ENCODE results near the gene CRABP2.

The CRABP2 gene

DNA sequence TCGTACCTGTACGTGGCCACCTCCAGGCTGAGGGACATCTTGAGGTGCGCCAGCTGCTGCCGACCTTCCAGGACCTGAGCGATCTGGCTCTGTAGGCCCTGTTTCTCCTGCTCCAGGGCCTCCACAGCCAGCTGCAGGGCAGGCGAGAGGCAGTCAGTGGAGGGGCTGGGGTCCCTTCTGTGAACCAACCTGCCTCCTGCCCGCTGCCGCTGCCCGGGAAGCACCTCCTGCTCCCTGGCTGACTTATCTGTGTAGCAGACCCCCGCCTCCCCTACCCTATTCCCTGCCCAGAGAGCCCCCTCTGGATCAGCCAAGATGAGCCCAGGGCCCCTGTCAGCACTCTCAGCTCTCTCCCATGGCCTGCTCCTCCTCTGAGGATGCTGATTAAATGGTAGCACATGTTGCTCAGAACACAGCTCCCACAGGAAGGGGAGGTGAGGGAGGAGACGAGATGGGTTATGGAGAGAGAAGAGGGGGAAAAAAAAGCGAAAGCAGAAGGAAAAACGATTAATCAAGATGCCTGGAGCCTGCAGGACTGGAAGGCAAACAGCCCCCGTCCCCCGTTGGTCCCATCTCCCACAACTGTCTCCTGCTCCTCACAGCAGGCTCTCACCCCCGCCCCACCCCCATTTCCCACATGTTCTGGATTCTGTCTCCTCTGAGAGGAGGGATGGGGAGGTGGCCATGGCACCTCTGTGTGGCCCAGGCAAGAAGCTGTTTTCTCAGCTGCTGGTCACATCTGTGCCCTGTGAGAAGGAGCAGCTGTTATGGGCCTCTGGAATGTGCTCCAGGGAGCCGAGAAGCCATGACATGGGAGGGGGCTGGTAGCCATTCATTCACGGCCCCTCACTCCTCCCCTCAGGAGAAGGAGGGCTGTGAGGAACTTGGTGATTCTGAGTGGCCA, 29.9 kb downstream of the CRABP2 start:
- no peak for TF ChIP-seq EZH2phosphoT487 (conservative IDR thresholded peaks at IDR 0.05; ENCODE audit: low read length)
- TF ChIP-seq, protein P1, sequence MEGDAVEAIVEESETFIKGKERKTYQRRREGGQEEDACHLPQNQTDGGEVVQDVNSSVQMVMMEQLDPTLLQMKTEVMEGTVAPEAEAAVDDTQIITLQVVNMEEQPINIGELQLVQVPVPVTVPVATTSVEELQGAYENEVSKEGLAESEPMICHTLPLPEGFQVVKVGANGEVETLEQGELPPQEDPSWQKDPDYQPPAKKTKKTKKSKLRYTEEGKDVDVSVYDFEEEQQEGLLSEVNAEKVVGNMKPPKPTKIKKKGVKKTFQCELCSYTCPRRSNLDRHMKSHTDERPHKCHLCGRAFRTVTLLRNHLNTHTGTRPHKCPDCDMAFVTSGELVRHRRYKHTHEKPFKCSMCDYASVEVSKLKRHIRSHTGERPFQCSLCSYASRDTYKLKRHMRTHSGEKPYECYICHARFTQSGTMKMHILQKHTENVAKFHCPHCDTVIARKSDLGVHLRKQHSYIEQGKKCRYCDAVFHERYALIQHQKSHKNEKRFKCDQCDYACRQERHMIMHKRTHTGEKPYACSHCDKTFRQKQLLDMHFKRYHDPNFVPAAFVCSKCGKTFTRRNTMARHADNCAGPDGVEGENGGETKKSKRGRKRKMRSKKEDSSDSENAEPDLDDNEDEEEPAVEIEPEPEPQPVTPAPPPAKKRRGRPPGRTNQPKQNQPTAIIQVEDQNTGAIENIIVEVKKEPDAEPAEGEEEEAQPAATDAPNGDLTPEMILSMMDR (IDR thresholded peaks at IDR 0.05; ENCODE audit: insufficient read depth, low read length, poor library complexity, severe bottlenecking): no peak
- Histone ChIP-seq H3K4me2 (ENCODE audit: low read depth, low read length, poor library complexity, severe bottlenecking) (no peak overlapping the region), H2AFZ (ENCODE audit: low read depth, low read length, severe bottlenecking) (no peak overlapping the region), H3F3A (ENCODE audit: insufficient read depth) (no peaks in the 10 kb centered on the region), H3K79me2 (ENCODE audit: insufficient read depth, low read length) (no peaks in the 10 kb centered on the region), H3K36me3 (ENCODE audit: low read length) (no peaks in the 10 kb centered on the region), H3K9me2 (replicated peaks; ENCODE audit: insufficient read depth, low read length) (no peaks in the 10 kb centered on the region), H4K20me1 (ENCODE audit: low read depth, low read length) (no peaks in the 10 kb centered on the region), H3K27me3 (ENCODE audit: low read length) (no peaks in the 10 kb centered on the region), H3K4me3 (ENCODE audit: insufficient read depth, low read length, poor library complexity, severe bottlenecking) (no peak overlapping the region), H3K27ac (ENCODE audit: low read depth, low read length) (no peak overlapping the region), H3K9me3 (ENCODE audit: insufficient read depth, low read length) (no peaks in the 10 kb centered on the region), H3K9ac (ENCODE audit: low read length) (no peak overlapping the region)

DNA sequence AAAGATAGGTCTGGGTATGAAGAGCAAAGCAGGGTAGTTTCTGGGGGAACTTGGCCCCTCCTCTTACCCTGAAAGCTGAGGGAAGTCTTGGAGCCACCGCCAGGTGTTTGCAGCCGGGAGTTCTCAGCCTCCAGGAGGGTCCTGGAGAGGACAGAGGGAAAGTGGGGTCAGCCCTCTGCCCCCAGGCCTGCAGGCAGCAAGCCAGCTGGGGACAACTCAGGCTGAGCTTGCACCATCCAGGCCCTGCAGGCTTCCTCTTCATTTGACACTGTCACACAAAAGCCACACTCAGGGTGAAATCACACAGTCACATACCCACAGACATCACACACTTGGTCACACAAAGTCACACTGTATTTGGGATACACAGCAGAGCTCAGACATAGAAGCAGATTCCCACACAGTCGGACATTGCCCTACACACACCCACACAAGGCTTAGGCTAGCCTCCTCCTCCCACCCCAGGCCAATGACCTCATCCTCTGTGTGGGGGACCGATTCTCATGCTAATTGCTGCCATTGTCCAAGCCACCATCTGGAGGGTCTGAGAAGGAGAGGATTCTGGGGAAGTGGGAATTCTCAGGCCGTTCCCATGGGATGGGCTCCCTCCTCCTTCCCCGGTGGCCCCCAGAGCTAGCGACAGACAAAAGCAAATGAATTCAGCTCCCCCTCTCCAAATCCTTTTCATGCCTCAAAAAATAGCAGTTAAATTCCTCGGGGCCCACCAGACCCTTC, 31.8 kb downstream of the CRABP2 start:
- Histone ChIP-seq H3K79me2 (ENCODE audit: insufficient read depth, low read length) (no peaks in the 10 kb centered on the region), H3K4me2 (ENCODE audit: low read depth, low read length, poor library complexity, severe bottlenecking) (no peak overlapping the region), H3K27ac (ENCODE audit: low read depth, low read length) (no peak overlapping the region), H2AFZ (ENCODE audit: low read depth, low read length, severe bottlenecking) (no peak overlapping the region), H3K9ac (ENCODE audit: low read length) (no peak overlapping the region), H3K9me2 (replicated peaks; ENCODE audit: insufficient read depth, low read length) (no peaks in the 10 kb centered on the region), H3K4me3 (ENCODE audit: insufficient read depth, low read length, poor library complexity, severe bottlenecking) (no peak overlapping the region), H3K9me3 (ENCODE audit: insufficient read depth, low read length) (no peaks in the 10 kb centered on the region), H3K27me3 (ENCODE audit: low read length) (no peaks in the 10 kb centered on the region), H3F3A (ENCODE audit: insufficient read depth) (no peaks in the 10 kb centered on the region), H4K20me1 (ENCODE audit: low read depth, low read length) (no peaks in the 10 kb centered on the region), H3K36me3 (ENCODE audit: low read length) (no peaks in the 10 kb centered on the region)
- TF ChIP-seq, protein P1 (IDR thresholded peaks at IDR 0.05; ENCODE audit: insufficient read depth, low read length, poor library complexity, severe bottlenecking): no peak
- TF ChIP-seq EZH2phosphoT487 (conservative IDR thresholded peaks at IDR 0.05; ENCODE audit: low read length): no peak

DNA sequence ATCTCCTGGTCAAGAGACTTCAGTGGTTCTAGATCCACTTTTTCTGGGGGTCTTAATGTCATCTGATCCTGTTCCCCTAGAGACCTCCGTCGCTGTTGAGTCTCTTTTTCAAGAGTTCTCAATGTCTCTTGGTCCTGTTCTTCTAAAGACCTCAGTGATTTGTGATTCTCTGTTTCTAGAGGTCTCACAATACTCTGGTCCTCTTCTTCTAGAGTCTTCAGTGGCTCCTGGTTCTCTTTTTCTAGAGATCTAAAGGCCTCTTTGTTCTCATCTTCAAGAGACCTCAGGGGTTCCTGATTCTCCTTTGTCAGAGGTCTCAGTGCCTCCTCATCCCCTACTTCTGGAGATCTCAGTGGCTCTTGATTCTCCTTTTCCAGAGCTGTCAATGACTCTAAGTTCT, 33.6 kb downstream of the CRABP2 start:
- Histone ChIP-seq H3K9ac (ENCODE audit: low read length) (no peak overlapping the region), H2AFZ (ENCODE audit: low read depth, low read length, severe bottlenecking) (no peak overlapping the region), H3K4me2 (ENCODE audit: low read depth, low read length, poor library complexity, severe bottlenecking) (no peak overlapping the region), H3K9me2 (replicated peaks; ENCODE audit: insufficient read depth, low read length) (no peaks in the 10 kb centered on the region), H3K36me3 (ENCODE audit: low read length) (no peaks in the 10 kb centered on the region), H3K9me3 (ENCODE audit: insufficient read depth, low read length) (no peaks in the 10 kb centered on the region), H3F3A (ENCODE audit: insufficient read depth) (no peaks in the 10 kb centered on the region), H3K4me3 (ENCODE audit: insufficient read depth, low read length, poor library complexity, severe bottlenecking) (no peak overlapping the region), H3K27ac (ENCODE audit: low read depth, low read length) (no peak overlapping the region), H4K20me1 (ENCODE audit: low read depth, low read length) (no peaks in the 10 kb centered on the region), H3K79me2 (ENCODE audit: insufficient read depth, low read length) (no peaks in the 10 kb centered on the region), H3K27me3 (ENCODE audit: low read length) (no peaks in the 10 kb centered on the region)
- TF ChIP-seq EZH2phosphoT487 (conservative IDR thresholded peaks at IDR 0.05; ENCODE audit: low read length): no peak
- TF ChIP-seq, protein P1 (IDR thresholded peaks at IDR 0.05; ENCODE audit: insufficient read depth, low read length, poor library complexity, severe bottlenecking): no peak

All from SU-DHL-6 (cell line).